SK-N-SH (cell line): ENCODE measurements around the gene TMEM132D. TPM values are rescaled to one million over a fixed set of nuclear protein-coding genes. Genes with fewer than 3 reads are reported as not detected.

Source experiments
- CTCF ChIA-PET: fragments of 300-600, 350-600 bp; formaldehyde crosslinking; extraction: SDS; loops from one replicate; lab custom pipeline; 2021; lab: Yijun Ruan, JAX
- POLR2A ChIA-PET: fragments of 350-600 bp; sonication (Branson Sonifier 250); formaldehyde crosslinking; extraction: SDS; loops from one replicate; lab custom pipeline; 2020; ENCODE audit warnings: antibody characterized with exemption, inconsistent platforms; lab: Yijun Ruan, JAX
- DNase-seq: peaks from one replicate; pipeline ENCODE4 v3.0.0; 2012
- H2AFZ ChIP-seq: fragments of 200-600 bp; sonication (generic); 2 replicates; pipeline ENCODE4 v1.8.1; 2016; ENCODE audit warnings: antibody characterized with exemption, mild to moderate bottlenecking, low read depth
- H3F3A ChIP-seq: fragments of 200-600 bp; sonication (generic); replicated peaks from 2 replicates; pipeline ENCODE3; 2016; ENCODE audit warnings: antibody characterized with exemption, mild to moderate bottlenecking; ENCODE audit not compliant: insufficient read depth
- H3K27ac ChIP-seq, 2 experiments: fragments of 200-500 bp in 1 of 2; fragments of 200-600 bp in 1 of 2; sonication (Bioruptor generic) in 1 of 2; sonication (generic), shearing (Covaris generic) in 1 of 2; 2 replicates each; pipeline versions ENCODE4 v1.5.1 to v1.6.1; 2014 to 2016; ENCODE audit warnings: low read depth in 2 of 2, inconsistent platforms in 1 of 2, low read length in 1 of 2, mild to moderate bottlenecking in 1 of 2, mixed read lengths in 1 of 2
- H3K27me3 ChIP-seq: fragments of 200-600 bp; sonication (generic), shearing (Covaris generic); 2 replicates; pipeline ENCODE4 v1.6.1; 2016; ENCODE audit warnings: mixed run types; ENCODE audit not compliant: insufficient read depth
- H3K36me3 ChIP-seq, 2 experiments: fragments of 200-500 bp in 1 of 2; fragments of 200-600 bp in 1 of 2; sonication (Bioruptor generic) in 1 of 2; sonication (generic) in 1 of 2; replicated peaks in 1 of 2; 2 replicates each; pipeline versions ENCODE3 to v1.5.1; 2014 to 2016; ENCODE audit warnings: low read length in 1 of 2, mild to moderate bottlenecking in 1 of 2; ENCODE audit not compliant: insufficient read depth in 2 of 2, control insufficient read depth in 1 of 2
- H3K4me1 ChIP-seq, 2 experiments: fragments of 200-500 bp in 1 of 2; fragments of 200-600 bp in 1 of 2; sonication (Bioruptor generic) in 1 of 2; sonication (generic), shearing (Covaris generic) in 1 of 2; 2 replicates each; pipeline versions ENCODE4 v1.5.1 to v1.6.1; 2014 to 2016; ENCODE audit warnings: low read depth in 1 of 2, low read length in 1 of 2, mixed run types in 1 of 2; ENCODE audit not compliant: insufficient read depth in 2 of 2, control insufficient read depth in 1 of 2
- H3K4me2 ChIP-seq: fragments of 200-600 bp; sonication (generic), shearing (Covaris generic); 2 replicates; pipeline ENCODE4 v1.6.1; 2017; ENCODE audit warnings: mixed run types
- H3K4me3 ChIP-seq, 2 experiments: fragments of 200-500 bp in 1 of 2; fragments of 200-600 bp in 1 of 2; sonication (Bioruptor generic) in 1 of 2; sonication (generic), shearing (Covaris generic) in 1 of 2; 2 replicates each; pipeline versions ENCODE4 v1.5.1 to v1.8.1; 2014 to 2016; ENCODE audit warnings: low read depth in 2 of 2, inconsistent platforms in 1 of 2, low read length in 1 of 2, mild to moderate bottlenecking in 1 of 2, mixed read lengths in 1 of 2, moderate library complexity in 1 of 2
- H3K79me2 ChIP-seq: fragments of 200-600 bp; sonication (generic); 2 replicates; pipeline ENCODE4 v1.8.1; 2017; ENCODE audit warnings: mild to moderate bottlenecking; ENCODE audit not compliant: insufficient read depth
- H3K9ac ChIP-seq: fragments of 200-600 bp; sonication (generic); 2 replicates; pipeline ENCODE4 v1.6.1; 2017; ENCODE audit warnings: mixed run types
- H3K9me2 ChIP-seq: fragments of 200-600 bp; sonication (generic); 2 replicates; pipeline ENCODE4 v1.6.1; 2017; ENCODE audit warnings: mixed run types
- H3K9me3 ChIP-seq: fragments of 200-600 bp; sonication (generic); 2 replicates; pipeline ENCODE4 v1.6.1; 2017; ENCODE audit warnings: mixed run types, mild to moderate bottlenecking, moderate library complexity
- H4K20me1 ChIP-seq: fragments of 200-600 bp; sonication (generic); 2 replicates; pipeline ENCODE4 v1.6.1; 2017; ENCODE audit warnings: mild to moderate bottlenecking, mixed run types; ENCODE audit not compliant: insufficient read depth
- CHD2 ChIP-seq: fragments of 150-350 bp; IDR thresholded peaks from 2 replicates; pipeline ENCODE4 v1.6.1; 2018; ENCODE audit warnings: low read length; ENCODE audit not compliant: partially characterized antibody
- EP300 ChIP-seq, 2 experiments: IDR thresholded peaks; 2 replicates each; pipeline versions ENCODE4 v1.4.0 to v1.6.1; 2012; ENCODE audit warnings: borderline replicate concordance in 1 of 2, low read depth in 1 of 2, low read length in 1 of 2
- FOSL2 ChIP-seq: IDR thresholded peaks from 2 replicates; pipeline ENCODE4 v1.4.0; 2012; ENCODE audit warnings: low read depth, mild to moderate bottlenecking, moderate library complexity, borderline replicate concordance
- FOXJ3 ChIP-seq: sonication (generic); formaldehyde crosslinking; IDR thresholded peaks from 2 replicates; pipeline ENCODE4 v1.5.1; 2020; ENCODE audit warnings: mild to moderate bottlenecking, missing genetic modification reagents
- GABPA ChIP-seq: IDR thresholded peaks from 2 replicates; pipeline ENCODE4 v1.4.0; 2012; ENCODE audit warnings: low read depth, mild to moderate bottlenecking
- GATA2 ChIP-seq: sonication (generic); formaldehyde crosslinking; IDR thresholded peaks from 2 replicates; pipeline ENCODE4 v1.5.0; 2020; ENCODE audit warnings: mild to moderate bottlenecking, missing genetic modification reagents
- JUND ChIP-seq: IDR thresholded peaks from 2 replicates; pipeline ENCODE4 v1.4.0; 2012
- NFIC ChIP-seq: IDR thresholded peaks from 2 replicates; pipeline ENCODE4 v1.4.0; 2012; ENCODE audit warnings: borderline replicate concordance
- POLR2AphosphoS5 ChIP-seq: IDR thresholded peaks from 2 replicates; pipeline ENCODE4 v1.6.1; 2012; ENCODE audit warnings: low read depth, low read length
- RXRA ChIP-seq: IDR thresholded peaks from 2 replicates; pipeline ENCODE4 v1.4.0; 2012; ENCODE audit warnings: low read depth, mild to moderate bottlenecking, borderline replicate concordance
- SIN3A ChIP-seq: IDR thresholded peaks from 2 replicates; pipeline ENCODE4 v1.6.1; 2012; ENCODE audit warnings: low read depth, mild to moderate bottlenecking, low read length, moderate library complexity, borderline replicate concordance
- SMC3 ChIP-seq: IDR thresholded peaks from 2 replicates; pipeline ENCODE4 v1.6.1; 2012; ENCODE audit warnings: low read depth, low read length, improper control_type of control experiment
- YY1 ChIP-seq: IDR thresholded peaks from 2 replicates; pipeline ENCODE4 v1.4.0; 2012; ENCODE audit warnings: low read depth, mild to moderate bottlenecking
- WGBS: methylation state at CpG from one replicate; pipeline ENCODE4 v1.1.6; 2017; ENCODE audit warnings: low lambda C conversion rate; 5-methylcytosine and 5-hydroxymethylcytosine counted together
- polyA plus RNA-seq, 3 experiments: library from polyadenylated mRNA; depleted of rRNA; stranded (reverse); fragments of >200 nt; gene quantifications; 2 replicates each; pipeline ENCODE4 v1.2.3, GENCODE V29; 2012
- TF ChIP-seq, protein P1 (sequence below): fragments of 200-600 bp; sonication (generic); IDR thresholded peaks from 2 replicates; pipeline ENCODE4 v1.6.1; 2017; ENCODE audit warnings: antibody characterized with exemption, mild to moderate bottlenecking, moderate library complexity
- TF ChIP-seq, protein P2 (sequence below): IDR thresholded peaks from 2 replicates; pipeline ENCODE4 v1.4.0; 2012; ENCODE audit warnings: low read depth, borderline replicate concordance
- TF ChIP-seq, protein P3 (sequence below): IDR thresholded peaks from 2 replicates; pipeline ENCODE4 v1.4.0; 2012; ENCODE audit warnings: low read depth
- TF ChIP-seq, protein P4 (sequence below): fragments of 150-350 bp; IDR thresholded peaks from 2 replicates; pipeline ENCODE4 v1.6.1; 2016; ENCODE audit warnings: mild to moderate bottlenecking, low read depth, low read length

The TMEM132D gene
- polyA plus RNA-seq, 1 of the 3 experiments (the other 2 are of a cell fraction): not detected

DNA sequence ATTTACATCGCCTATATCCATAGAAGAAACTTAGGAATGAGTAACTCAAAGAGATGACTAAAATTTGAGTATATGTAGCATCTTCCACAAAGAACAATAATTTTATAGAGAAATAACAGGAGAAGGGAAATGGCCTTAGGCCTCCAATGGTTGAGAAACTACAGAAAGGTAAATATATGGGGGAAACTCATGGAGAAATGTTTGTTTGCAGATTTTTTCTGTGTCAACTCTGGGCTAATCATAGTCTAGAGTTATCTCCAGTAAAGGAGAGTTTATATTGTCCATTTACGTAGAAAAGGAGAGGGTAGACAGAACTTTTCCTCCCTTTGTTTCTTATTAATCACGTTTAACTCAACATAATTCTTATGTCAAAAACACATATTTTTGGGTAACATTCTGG, 806.4 kb downstream of the TMEM132D start (continued):
- TF ChIP-seq, protein P1, sequence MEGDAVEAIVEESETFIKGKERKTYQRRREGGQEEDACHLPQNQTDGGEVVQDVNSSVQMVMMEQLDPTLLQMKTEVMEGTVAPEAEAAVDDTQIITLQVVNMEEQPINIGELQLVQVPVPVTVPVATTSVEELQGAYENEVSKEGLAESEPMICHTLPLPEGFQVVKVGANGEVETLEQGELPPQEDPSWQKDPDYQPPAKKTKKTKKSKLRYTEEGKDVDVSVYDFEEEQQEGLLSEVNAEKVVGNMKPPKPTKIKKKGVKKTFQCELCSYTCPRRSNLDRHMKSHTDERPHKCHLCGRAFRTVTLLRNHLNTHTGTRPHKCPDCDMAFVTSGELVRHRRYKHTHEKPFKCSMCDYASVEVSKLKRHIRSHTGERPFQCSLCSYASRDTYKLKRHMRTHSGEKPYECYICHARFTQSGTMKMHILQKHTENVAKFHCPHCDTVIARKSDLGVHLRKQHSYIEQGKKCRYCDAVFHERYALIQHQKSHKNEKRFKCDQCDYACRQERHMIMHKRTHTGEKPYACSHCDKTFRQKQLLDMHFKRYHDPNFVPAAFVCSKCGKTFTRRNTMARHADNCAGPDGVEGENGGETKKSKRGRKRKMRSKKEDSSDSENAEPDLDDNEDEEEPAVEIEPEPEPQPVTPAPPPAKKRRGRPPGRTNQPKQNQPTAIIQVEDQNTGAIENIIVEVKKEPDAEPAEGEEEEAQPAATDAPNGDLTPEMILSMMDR: no peak

DNA sequence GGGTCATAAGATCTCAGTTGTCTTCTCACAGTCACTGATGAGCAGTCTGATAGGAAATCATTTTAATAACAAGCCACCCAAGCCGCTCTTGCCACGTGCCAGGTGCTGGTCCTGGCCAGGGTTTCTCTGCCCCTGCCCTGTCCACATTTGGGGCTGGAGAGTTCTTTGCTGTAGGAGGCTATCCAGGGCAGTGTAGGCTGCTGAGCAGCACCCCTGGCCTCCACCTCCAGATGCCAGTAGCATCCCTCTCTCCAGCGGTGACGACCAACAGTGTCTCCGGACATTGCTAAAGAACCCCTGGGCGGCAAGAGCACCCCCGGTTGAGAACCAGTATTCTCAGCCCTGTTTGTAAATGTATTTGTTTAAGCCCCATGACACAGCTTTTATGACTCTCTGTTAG, 806.9 kb downstream of the TMEM132D start:
- Histone ChIP-seq H3K4me2 (no peak overlapping the region), H3K27me3 (no peaks in the 10 kb centered on the region), H3K4me3 (no peak overlapping the region), H3K36me3 (no peaks in the 10 kb centered on the region), H3K9me3 (no peaks in the 10 kb centered on the region), H3K27ac (no peak overlapping the region), H3K79me2 (no peaks in the 10 kb centered on the region), H3K9ac (no peak overlapping the region), H3K4me1 (no peaks in the 10 kb centered on the region), H3K9me2 (no peaks in the 10 kb centered on the region), H4K20me1 (no peaks in the 10 kb centered on the region), H3F3A (no peaks in the 10 kb centered on the region), H2AFZ (no peak overlapping the region)
- TF ChIP-seq SIN3A: no peak
- WGBS: 47% methylated on average over 7 of the region's 7 CpGs
- CTCF ChIA-PET: no interaction called here
- no peak for DNase-seq
- POLR2A ChIA-PET: no interaction called here

DNA sequence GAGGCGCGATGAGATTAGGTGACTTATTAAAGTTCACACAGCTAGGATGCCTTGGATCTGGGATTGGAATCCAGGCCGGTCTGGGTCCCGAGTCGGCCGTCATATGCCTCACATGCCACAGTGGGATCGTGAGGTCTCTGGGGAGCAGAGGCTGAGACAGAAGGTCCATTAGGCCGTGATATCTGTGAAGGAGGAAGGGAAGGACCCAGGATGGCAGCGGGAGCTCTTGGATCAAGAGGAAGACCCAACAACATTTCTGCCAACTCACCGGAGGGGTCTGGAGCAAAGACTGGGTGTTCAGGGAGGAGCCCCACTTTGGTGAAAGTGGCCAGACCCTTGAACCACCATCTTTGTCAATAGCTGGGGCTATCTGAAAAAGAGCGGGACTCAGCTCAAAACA, 807.6 kb downstream of the TMEM132D start:
- TF ChIP-seq, protein P2, sequence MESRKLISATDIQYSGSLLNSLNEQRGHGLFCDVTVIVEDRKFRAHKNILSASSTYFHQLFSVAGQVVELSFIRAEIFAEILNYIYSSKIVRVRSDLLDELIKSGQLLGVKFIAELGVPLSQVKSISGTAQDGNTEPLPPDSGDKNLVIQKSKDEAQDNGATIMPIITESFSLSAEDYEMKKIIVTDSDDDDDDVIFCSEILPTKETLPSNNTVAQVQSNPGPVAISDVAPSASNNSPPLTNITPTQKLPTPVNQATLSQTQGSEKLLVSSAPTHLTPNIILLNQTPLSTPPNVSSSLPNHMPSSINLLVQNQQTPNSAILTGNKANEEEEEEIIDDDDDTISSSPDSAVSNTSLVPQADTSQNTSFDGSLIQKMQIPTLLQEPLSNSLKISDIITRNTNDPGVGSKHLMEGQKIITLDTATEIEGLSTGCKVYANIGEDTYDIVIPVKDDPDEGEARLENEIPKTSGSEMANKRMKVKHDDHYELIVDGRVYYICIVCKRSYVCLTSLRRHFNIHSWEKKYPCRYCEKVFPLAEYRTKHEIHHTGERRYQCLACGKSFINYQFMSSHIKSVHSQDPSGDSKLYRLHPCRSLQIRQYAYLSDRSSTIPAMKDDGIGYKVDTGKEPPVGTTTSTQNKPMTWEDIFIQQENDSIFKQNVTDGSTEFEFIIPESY: no peak
- TF ChIP-seq, protein P3, sequence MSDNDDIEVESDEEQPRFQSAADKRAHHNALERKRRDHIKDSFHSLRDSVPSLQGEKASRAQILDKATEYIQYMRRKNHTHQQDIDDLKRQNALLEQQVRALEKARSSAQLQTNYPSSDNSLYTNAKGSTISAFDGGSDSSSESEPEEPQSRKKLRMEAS: no peak
- TF ChIP-seq GATA2 (CRISPR knock-in tag) (no peak), SMC3 (no peak), FOXJ3 (CRISPR knock-in tag) (no peak), JUND (no peak), POLR2AphosphoS5 (no peak), SIN3A (no peak), GABPA (no peak), CHD2 (no peak), RXRA (no peak), EP300 (IDR thresholded peaks at IDR 0.05; ENCODE audit: borderline replicate concordance in 1 of 2, low read depth in 1 of 2, low read length in 1 of 2) (no peak), FOSL2 (no peak), YY1 (no peak), NFIC (no peak)
- TF ChIP-seq, protein P1: no peak
- TF ChIP-seq, protein P4, sequence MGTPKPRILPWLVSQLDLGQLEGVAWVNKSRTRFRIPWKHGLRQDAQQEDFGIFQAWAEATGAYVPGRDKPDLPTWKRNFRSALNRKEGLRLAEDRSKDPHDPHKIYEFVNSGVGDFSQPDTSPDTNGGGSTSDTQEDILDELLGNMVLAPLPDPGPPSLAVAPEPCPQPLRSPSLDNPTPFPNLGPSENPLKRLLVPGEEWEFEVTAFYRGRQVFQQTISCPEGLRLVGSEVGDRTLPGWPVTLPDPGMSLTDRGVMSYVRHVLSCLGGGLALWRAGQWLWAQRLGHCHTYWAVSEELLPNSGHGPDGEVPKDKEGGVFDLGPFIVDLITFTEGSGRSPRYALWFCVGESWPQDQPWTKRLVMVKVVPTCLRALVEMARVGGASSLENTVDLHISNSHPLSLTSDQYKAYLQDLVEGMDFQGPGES: no peak
- Histone ChIP-seq H3K79me2 (no peaks in the 10 kb centered on the region), H3F3A (no peaks in the 10 kb centered on the region), H3K4me2 (no peak overlapping the region), H4K20me1 (no peaks in the 10 kb centered on the region), H3K9me3 (no peaks in the 10 kb centered on the region), H3K4me1 (no peaks in the 10 kb centered on the region), H3K36me3 (no peaks in the 10 kb centered on the region), H3K9ac (no peak overlapping the region), H3K27ac (no peak overlapping the region), H3K9me2 (no peaks in the 10 kb centered on the region), H3K4me3 (no peak overlapping the region), H2AFZ (no peak overlapping the region), H3K27me3 (no peaks in the 10 kb centered on the region)
- CTCF ChIA-PET: no interaction called here
- POLR2A ChIA-PET: no interaction called here
- DNase-seq: no peak
- WGBS: 49% methylated on average over 10 of the region's 11 CpGs
